NCI-H226 (cell line): ENCODE results near the gene AP3B2.

ENCODE experiments used
- DNase-seq: peaks from one replicate; pipeline ENCODE4 v3.0.0-alpha.2; 2015

AP3B2 gene

GRCh38 chr15:82689147-82689546 is 20.5 kb downstream of the AP3B2 start:
- no peak for DNase-seq

- DNase-seq: no peak
Observed at GRCh38 chr15:82688691-82689090, 21.0 kb downstream of the AP3B2 start.

- no peak for DNase-seq
Observed at GRCh38 chr15:82681371-82681770, 28.3 kb downstream of the AP3B2 start.

GRCh38 chr15:82680200-82681102 is 29.2 kb downstream of the AP3B2 start:
- DNase-seq: peak; percentile 26

- no peak for DNase-seq
Observed at GRCh38 chr15:82679626-82680199, 30.0 kb downstream of the AP3B2 start.

- no peak for DNase-seq
Observed at GRCh38 chr15:82677720-82678323, 31.9 kb downstream of the AP3B2 start.

GRCh38 chr15:82674873-82675272 is 34.8 kb downstream of the AP3B2 start:
- no peak for DNase-seq

GRCh38 chr15:82670699-82671098 is 39.0 kb downstream of the AP3B2 start:
- no peak for DNase-seq

- no peak for DNase-seq
Observed at GRCh38 chr15:82666606-82667005, 43.1 kb downstream of the AP3B2 start.

GRCh38 chr15:82664021-82664420 is 45.7 kb downstream of the AP3B2 start:
- DNase-seq: no peak

- peak; percentile 45 for DNase-seq
Observed at GRCh38 chr15:82663186-82663600, 46.5 kb downstream of the AP3B2 start.

- no peak for DNase-seq
Observed at GRCh38 chr15:82662641-82663040, 47.0 kb downstream of the AP3B2 start.

- no peak for DNase-seq
Observed at GRCh38 chr15:82660378-82660777, 49.3 kb downstream of the AP3B2 start.

- no peak for DNase-seq
Observed at GRCh38 chr15:82656641-82657266, 52.9 kb downstream of the AP3B2 start.

GRCh38 chr15:82655606-82656005 is 54.1 kb downstream of the AP3B2 start:
- no peak for DNase-seq

GRCh38 chr15:82653483-82654168 is 56.0 kb downstream of the AP3B2 start:
- DNase-seq: no peak

GRCh38 chr15:82651708-82652107 is 58.0 kb downstream of the AP3B2 start:
- no peak for DNase-seq

GRCh38 chr15:82650046-82650670 is 59.5 kb downstream of the AP3B2 start:
- no peak for DNase-seq

- no peak for DNase-seq
Observed at GRCh38 chr15:82649226-82649999, 60.3 kb downstream of the AP3B2 start.

- no peak for DNase-seq
Observed at GRCh38 chr15:82648257-82649103, 61.2 kb downstream of the AP3B2 start.

- no peak for DNase-seq
Observed at GRCh38 chr15:82647835-82648256, 61.8 kb downstream of the AP3B2 start.
